H1 (cell line): ENCODE results near the gene RBFA. TPM values are rescaled to one million over a fixed set of nuclear protein-coding genes. Genes with fewer than 3 reads are reported as not detected.

Experiments
- BCL11A ChIP-seq, 2 experiments: IDR thresholded peaks; one replicate each; pipeline ENCODE4 v1.6.1; 2011; ENCODE audit warnings: low read depth in 2 of 2, low read length in 2 of 2, mild to moderate bottlenecking in 2 of 2
- CEBPB ChIP-seq: IDR thresholded peaks from 2 replicates; pipeline ENCODE4 v1.6.1; 2012; ENCODE audit warnings: low read depth, low read length
- GTF2F1 ChIP-seq: IDR thresholded peaks from 2 replicates; pipeline ENCODE4 v1.6.1; 2012; ENCODE audit warnings: low read depth, low read length, improper control_type of control experiment, borderline replicate concordance
- JUND ChIP-seq: IDR thresholded peaks from 2 replicates; pipeline ENCODE4 v1.6.1; 2011; ENCODE audit warnings: mild to moderate bottlenecking, improper control_type of control experiment, low read length
- KDM4A ChIP-seq: IDR thresholded peaks from one replicate; pipeline ENCODE4 v1.7.1; 2012; ENCODE audit warnings: low read depth, mild to moderate bottlenecking, moderate library complexity, low read length, inconsistent platforms; ENCODE audit not compliant: severe bottlenecking
- NRF1 ChIP-seq: IDR thresholded peaks from 2 replicates; pipeline ENCODE4 v1.6.1; 2011; ENCODE audit warnings: mild to moderate bottlenecking, low read depth, low read length, improper control_type of control experiment
- POLR2A ChIP-seq, 2 experiments: IDR thresholded peaks; 1 replicate in 1 of 2; 2 replicates in 1 of 2; pipeline ENCODE4 v1.6.1; 2011; ENCODE audit warnings: low read depth in 2 of 2, low read length in 2 of 2, mild to moderate bottlenecking in 2 of 2; ENCODE audit errors: control extremely low read depth in 1 of 2
- SIN3A ChIP-seq, 2 experiments: IDR thresholded peaks in 1 of 2; conservative IDR thresholded peaks in 1 of 2; 2 replicates each; pipeline ENCODE4 v1.6.1; 2011 to 2012; ENCODE audit warnings: low read length in 2 of 2, improper control_type of control experiment in 1 of 2, low read depth in 1 of 2, mild to moderate bottlenecking in 1 of 2
- TBP ChIP-seq: IDR thresholded peaks from 2 replicates; pipeline ENCODE4 v1.6.1; 2011; ENCODE audit warnings: low read depth, low read length, improper control_type of control experiment
- polyA plus RNA-seq, 7 experiments: library from polyadenylated mRNA; depleted of rRNA in 3 of 7; stranded (reverse) in 5 of 7; unstranded in 2 of 7; fragments of >200 nt in 5 of 7; fragments of 200-250 nt in 2 of 7; gene quantifications; 1 replicate in 5 of 7; 2 replicates in 1 of 7; 4 replicates in 1 of 7; pipeline versions ENCODE4 v1.2.1 to v1.2.3, GENCODE V29; 2011 to 2013; ENCODE audit warnings: missing spikeins in 2 of 7, mixed read lengths in 2 of 7
- total RNA-seq: library from RNA; stranded (reverse); fragmentation: NEBNext Ultra II Directional; extraction: Animal tissue kit (Norgen Biotek cat#: 25700); gene quantifications from 2 replicates; pipeline ENCODE4 v1.2.1, GENCODE V29; 2021
- TF ChIP-seq, protein P1 (sequence below): fragments of 300-600 bp; sonication (generic); IDR thresholded peaks from 2 replicates; pipeline ENCODE4 v1.7.1; 2012; ENCODE audit warnings: low read length, moderate library complexity, mild to moderate bottlenecking, inconsistent platforms; ENCODE audit not compliant: insufficient replicate concordance
- TF ChIP-seq, protein P2 (sequence below): IDR thresholded peaks from 2 replicates; pipeline ENCODE4 v1.6.1; 2012; ENCODE audit warnings: low read length, inconsistent platforms

Gene RBFA
- total and polyA plus RNA-seq, 2 of the 8 experiments (the other 6 are each of a cell fraction or from before 2014, with no cell fraction given): 19.2 to 29.5 TPM

- TF ChIP-seq, protein P1, sequence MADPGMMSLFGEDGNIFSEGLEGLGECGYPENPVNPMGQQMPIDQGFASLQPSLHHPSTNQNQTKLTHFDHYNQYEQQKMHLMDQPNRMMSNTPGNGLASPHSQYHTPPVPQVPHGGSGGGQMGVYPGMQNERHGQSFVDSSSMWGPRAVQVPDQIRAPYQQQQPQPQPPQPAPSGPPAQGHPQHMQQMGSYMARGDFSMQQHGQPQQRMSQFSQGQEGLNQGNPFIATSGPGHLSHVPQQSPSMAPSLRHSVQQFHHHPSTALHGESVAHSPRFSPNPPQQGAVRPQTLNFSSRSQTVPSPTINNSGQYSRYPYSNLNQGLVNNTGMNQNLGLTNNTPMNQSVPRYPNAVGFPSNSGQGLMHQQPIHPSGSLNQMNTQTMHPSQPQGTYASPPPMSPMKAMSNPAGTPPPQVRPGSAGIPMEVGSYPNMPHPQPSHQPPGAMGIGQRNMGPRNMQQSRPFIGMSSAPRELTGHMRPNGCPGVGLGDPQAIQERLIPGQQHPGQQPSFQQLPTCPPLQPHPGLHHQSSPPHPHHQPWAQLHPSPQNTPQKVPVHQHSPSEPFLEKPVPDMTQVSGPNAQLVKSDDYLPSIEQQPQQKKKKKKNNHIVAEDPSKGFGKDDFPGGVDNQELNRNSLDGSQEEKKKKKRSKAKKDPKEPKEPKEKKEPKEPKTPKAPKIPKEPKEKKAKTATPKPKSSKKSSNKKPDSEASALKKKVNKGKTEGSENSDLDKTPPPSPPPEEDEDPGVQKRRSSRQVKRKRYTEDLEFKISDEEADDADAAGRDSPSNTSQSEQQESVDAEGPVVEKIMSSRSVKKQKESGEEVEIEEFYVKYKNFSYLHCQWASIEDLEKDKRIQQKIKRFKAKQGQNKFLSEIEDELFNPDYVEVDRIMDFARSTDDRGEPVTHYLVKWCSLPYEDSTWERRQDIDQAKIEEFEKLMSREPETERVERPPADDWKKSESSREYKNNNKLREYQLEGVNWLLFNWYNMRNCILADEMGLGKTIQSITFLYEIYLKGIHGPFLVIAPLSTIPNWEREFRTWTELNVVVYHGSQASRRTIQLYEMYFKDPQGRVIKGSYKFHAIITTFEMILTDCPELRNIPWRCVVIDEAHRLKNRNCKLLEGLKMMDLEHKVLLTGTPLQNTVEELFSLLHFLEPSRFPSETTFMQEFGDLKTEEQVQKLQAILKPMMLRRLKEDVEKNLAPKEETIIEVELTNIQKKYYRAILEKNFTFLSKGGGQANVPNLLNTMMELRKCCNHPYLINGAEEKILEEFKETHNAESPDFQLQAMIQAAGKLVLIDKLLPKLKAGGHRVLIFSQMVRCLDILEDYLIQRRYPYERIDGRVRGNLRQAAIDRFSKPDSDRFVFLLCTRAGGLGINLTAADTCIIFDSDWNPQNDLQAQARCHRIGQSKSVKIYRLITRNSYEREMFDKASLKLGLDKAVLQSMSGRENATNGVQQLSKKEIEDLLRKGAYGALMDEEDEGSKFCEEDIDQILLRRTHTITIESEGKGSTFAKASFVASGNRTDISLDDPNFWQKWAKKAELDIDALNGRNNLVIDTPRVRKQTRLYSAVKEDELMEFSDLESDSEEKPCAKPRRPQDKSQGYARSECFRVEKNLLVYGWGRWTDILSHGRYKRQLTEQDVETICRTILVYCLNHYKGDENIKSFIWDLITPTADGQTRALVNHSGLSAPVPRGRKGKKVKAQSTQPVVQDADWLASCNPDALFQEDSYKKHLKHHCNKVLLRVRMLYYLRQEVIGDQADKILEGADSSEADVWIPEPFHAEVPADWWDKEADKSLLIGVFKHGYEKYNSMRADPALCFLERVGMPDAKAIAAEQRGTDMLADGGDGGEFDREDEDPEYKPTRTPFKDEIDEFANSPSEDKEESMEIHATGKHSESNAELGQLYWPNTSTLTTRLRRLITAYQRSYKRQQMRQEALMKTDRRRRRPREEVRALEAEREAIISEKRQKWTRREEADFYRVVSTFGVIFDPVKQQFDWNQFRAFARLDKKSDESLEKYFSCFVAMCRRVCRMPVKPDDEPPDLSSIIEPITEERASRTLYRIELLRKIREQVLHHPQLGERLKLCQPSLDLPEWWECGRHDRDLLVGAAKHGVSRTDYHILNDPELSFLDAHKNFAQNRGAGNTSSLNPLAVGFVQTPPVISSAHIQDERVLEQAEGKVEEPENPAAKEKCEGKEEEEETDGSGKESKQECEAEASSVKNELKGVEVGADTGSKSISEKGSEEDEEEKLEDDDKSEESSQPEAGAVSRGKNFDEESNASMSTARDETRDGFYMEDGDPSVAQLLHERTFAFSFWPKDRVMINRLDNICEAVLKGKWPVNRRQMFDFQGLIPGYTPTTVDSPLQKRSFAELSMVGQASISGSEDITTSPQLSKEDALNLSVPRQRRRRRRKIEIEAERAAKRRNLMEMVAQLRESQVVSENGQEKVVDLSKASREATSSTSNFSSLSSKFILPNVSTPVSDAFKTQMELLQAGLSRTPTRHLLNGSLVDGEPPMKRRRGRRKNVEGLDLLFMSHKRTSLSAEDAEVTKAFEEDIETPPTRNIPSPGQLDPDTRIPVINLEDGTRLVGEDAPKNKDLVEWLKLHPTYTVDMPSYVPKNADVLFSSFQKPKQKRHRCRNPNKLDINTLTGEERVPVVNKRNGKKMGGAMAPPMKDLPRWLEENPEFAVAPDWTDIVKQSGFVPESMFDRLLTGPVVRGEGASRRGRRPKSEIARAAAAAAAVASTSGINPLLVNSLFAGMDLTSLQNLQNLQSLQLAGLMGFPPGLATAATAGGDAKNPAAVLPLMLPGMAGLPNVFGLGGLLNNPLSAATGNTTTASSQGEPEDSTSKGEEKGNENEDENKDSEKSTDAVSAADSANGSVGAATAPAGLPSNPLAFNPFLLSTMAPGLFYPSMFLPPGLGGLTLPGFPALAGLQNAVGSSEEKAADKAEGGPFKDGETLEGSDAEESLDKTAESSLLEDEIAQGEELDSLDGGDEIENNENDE: no peak
- TF ChIP-seq KDM4A: no peak
- TF ChIP-seq POLR2A (IDR thresholded peaks at IDR 0.05; ENCODE audit: control extremely low read depth in 1 of 2, low read depth in 2 of 2, low read length in 2 of 2): no peak
- TF ChIP-seq TBP: no peak
- no peak for TF ChIP-seq SIN3A (conservative IDR thresholded peaks at IDR 0.05 in 1 of 2, IDR thresholded peaks at IDR 0.05 in 1 of 2; ENCODE audit: low read depth in 1 of 2, low read length in 2 of 2)
- no peak for TF ChIP-seq BCL11A (IDR thresholded peaks at IDR 0.05; ENCODE audit: low read depth in 2 of 2, low read length in 2 of 2)
- TF ChIP-seq NRF1: no peak
- TF ChIP-seq GTF2F1: no peak
- TF ChIP-seq, protein P2, sequence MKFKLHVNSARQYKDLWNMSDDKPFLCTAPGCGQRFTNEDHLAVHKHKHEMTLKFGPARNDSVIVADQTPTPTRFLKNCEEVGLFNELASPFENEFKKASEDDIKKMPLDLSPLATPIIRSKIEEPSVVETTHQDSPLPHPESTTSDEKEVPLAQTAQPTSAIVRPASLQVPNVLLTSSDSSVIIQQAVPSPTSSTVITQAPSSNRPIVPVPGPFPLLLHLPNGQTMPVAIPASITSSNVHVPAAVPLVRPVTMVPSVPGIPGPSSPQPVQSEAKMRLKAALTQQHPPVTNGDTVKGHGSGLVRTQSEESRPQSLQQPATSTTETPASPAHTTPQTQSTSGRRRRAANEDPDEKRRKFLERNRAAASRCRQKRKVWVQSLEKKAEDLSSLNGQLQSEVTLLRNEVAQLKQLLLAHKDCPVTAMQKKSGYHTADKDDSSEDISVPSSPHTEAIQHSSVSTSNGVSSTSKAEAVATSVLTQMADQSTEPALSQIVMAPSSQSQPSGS: no peak
- TF ChIP-seq CEBPB: no peak
- TF ChIP-seq JUND: no peak
Measured at GRCh38 chr18:80075940-80076339, 41.7 kb downstream of the RBFA start (continued).
